ENCODE measurements around the gene ZFYVE21. TPM values are rescaled to one million over a fixed set of nuclear protein-coding genes. Genes with fewer than 3 reads are reported as not detected.

ZFYVE21 gene
- total RNA-seq, 1 experiment from 2014 or later, result 66.2 TPM

- intact Hi-C loops (cut with micrococcal nuclease; ENCODE audit: unreplicated experiment), result no loop called here
- TF ChIP-seq CTCF (IDR thresholded peaks at IDR 0.05; ENCODE audit: insufficient read depth in 1 of 2, low read depth in 1 of 2, low read length in 1 of 2, severe bottlenecking in 1 of 2, unreplicated experiment in 1 of 2), result no peak
- DNase-seq, result no peak
- peak overlapping the region; percentile 62 for H3K4me3 ChIP-seq (ENCODE audit: low read depth, low read length)
- peaks cover 5% of the 10 kb centered on the region; the same call in 1 of the 2 replicates for H3K4me1 ChIP-seq
- Mint-ChIP-seq H3K4me3 (ENCODE audit: unreplicated experiment) (peak overlapping the region; percentile 98), H3K4me1 (ENCODE audit: low read depth, unreplicated experiment) (peaks cover 9% of the 10 kb centered on the region), H3K9me3 (ENCODE audit: unreplicated experiment) (no peaks in the 10 kb centered on the region), H3K36me3 (ENCODE audit: insufficient read depth, unreplicated experiment) (peaks cover 46% of the 10 kb centered on the region), H3K27ac (ENCODE audit: unreplicated experiment) (peak overlapping the region; percentile 94), H3K27me3 (ENCODE audit: insufficient read depth, unreplicated experiment) (no peaks in the 10 kb centered on the region)
- CTCF ChIA-PET, result interaction anchor here (0.7 kb wide), 1 partner anchor 23 kb away, joined by 5 read pairs; no protein-coding TSS in a partner anchor
- H3K36me3 ChIP-seq (ENCODE audit: control insufficient read depth, insufficient read depth, low read length), result no peaks in the 10 kb centered on the region
- no peaks in the 10 kb centered on the region for H3K9me3 ChIP-seq
- BruUV-seq (replicated peaks), result TSS peak; percentile 72
- H3K27me3 ChIP-seq (replicated peaks; ENCODE audit: control insufficient read depth, insufficient read depth, low read length), result no peaks in the 10 kb centered on the region
- POLR2A ChIA-PET, result no interaction called here
Measured at GRCh38 chr14:103714063-103714724, 1.4 kb upstream of the ZFYVE21 start.

DNA sequence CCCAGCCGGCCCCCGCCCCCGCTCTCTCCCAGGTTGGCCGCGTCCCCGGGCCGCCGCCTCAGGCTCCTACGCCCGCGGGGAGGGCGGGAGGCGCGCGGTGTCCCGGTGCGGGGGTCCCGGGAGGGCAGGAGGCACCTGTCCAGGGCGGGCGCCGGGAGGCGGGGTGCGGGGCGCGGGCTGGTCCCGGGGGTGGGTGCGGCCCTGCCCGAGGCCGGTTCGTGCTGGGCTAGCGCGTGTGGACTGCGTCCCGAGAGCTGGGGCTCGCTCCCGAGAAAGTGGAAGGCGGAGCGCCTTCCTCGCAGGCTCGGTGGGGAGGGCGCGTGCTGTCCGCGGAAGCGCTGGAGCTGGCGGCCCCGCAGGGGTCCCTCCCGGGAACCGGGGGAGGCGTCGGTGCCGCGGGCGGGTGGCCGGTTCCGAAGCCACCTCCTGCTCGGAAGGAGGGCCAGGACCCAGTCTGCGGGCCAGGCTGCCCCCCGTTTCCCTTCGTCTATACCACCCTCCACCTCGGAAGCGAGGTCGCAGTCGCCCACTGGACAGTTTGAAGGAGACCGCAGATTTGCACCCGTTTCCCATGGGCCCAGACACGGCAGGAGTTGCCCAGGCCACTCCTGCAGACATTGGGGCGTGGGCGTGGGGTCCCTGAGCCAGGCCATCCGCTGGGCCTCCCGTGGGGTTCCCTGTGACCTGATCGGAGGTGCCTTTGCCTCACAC lies 636 bp downstream of the ZFYVE21 start:
- TF ChIP-seq CTCF (IDR thresholded peaks at IDR 0.05; ENCODE audit: insufficient read depth in 1 of 2, low read depth in 1 of 2, low read length in 1 of 2, severe bottlenecking in 1 of 2, unreplicated experiment in 1 of 2), result no peak
- BruUV-seq (replicated peaks), result no TSS peak
- Mint-ChIP-seq H3K9me3 (ENCODE audit: unreplicated experiment) (no peaks in the 10 kb centered on the region), H3K27ac (ENCODE audit: unreplicated experiment) (peak overlapping the region; percentile 36), H3K27me3 (ENCODE audit: insufficient read depth, unreplicated experiment) (no peaks in the 10 kb centered on the region), H3K4me1 (ENCODE audit: low read depth, unreplicated experiment) (peaks cover 9% of the 10 kb centered on the region), H3K36me3 (ENCODE audit: insufficient read depth, unreplicated experiment) (peaks cover 38% of the 10 kb centered on the region), H3K4me3 (ENCODE audit: unreplicated experiment) (peak overlapping the region; percentile 98)
- peak in 1 of 2 experiments; percentile 40 for DNase-seq
- Histone ChIP-seq H3K9me3 (no peaks in the 10 kb centered on the region), H3K4me1 (peaks cover 5% of the 10 kb centered on the region; the same call in 1 of the 2 replicates), H3K4me3 (ENCODE audit: low read depth, low read length) (peak overlapping the region; percentile 93), H3K36me3 (ENCODE audit: control insufficient read depth, insufficient read depth, low read length) (0 out of 2 replicates have a peak, but pooled peaks cover 1% of the 10 kb centered on the region), H3K27me3 (replicated peaks; ENCODE audit: control insufficient read depth, insufficient read depth, low read length) (no peaks in the 10 kb centered on the region)
- ChIA-PET POLR2A (interaction anchor here (0.7 to 1.1 kb wide), 3 partner anchors 35 to 155 kb away, joined by 3 read pairs; no protein-coding TSS in a partner anchor), CTCF (no interaction called here)
- intact Hi-C loops (cut with micrococcal nuclease; ENCODE audit: unreplicated experiment), result no loop called here

- Histone ChIP-seq H3K36me3 (ENCODE audit: control insufficient read depth, insufficient read depth, low read length) (0 out of 2 replicates have a peak, but pooled peaks cover 1% of the 10 kb centered on the region), H3K27me3 (replicated peaks; ENCODE audit: control insufficient read depth, insufficient read depth, low read length) (no peaks in the 10 kb centered on the region), H3K4me1 (peaks cover 5% of the 10 kb centered on the region; the same call in 1 of the 2 replicates), H3K9me3 (no peaks in the 10 kb centered on the region), H3K4me3 (ENCODE audit: low read depth, low read length) (peak overlapping the region; percentile 93)
- ChIA-PET POLR2A (no interaction called here), CTCF (no interaction called here)
- Mint-ChIP-seq H3K4me1 (ENCODE audit: low read depth, unreplicated experiment) (peaks cover 9% of the 10 kb centered on the region), H3K9me3 (ENCODE audit: unreplicated experiment) (no peaks in the 10 kb centered on the region), H3K27me3 (ENCODE audit: insufficient read depth, unreplicated experiment) (no peaks in the 10 kb centered on the region), H3K36me3 (ENCODE audit: insufficient read depth, unreplicated experiment) (peaks cover 34% of the 10 kb centered on the region), H3K4me3 (ENCODE audit: unreplicated experiment) (peak overlapping the region; percentile 98), H3K27ac (ENCODE audit: unreplicated experiment) (peak overlapping the region; percentile 36)
- no peak for DNase-seq
- TF ChIP-seq CTCF (IDR thresholded peaks at IDR 0.05; ENCODE audit: insufficient read depth in 1 of 2, low read depth in 1 of 2, low read length in 1 of 2, severe bottlenecking in 1 of 2, unreplicated experiment in 1 of 2), result no peak
- intact Hi-C loops (cut with micrococcal nuclease; ENCODE audit: unreplicated experiment), result no loop called here
- BruUV-seq (replicated peaks), result TSS peak; percentile 66
Measured at GRCh38 chr14:103716899-103717411, 1.3 kb downstream of the ZFYVE21 start.

All from Caco-2 (cell line).